Dendritic cell treated with granulocyte-macrophage colony-stimulating factor and Interleukin-4, amounts not matched to agents 40 ng/mL and 50 ng/mL, for 4 days (primary cell): ENCODE results near the gene MARF1.
"Not testable (repeated sequence)": the region's sequence is repeated elsewhere in the genome, so short reads cannot be mapped to it uniquely, and the experiment has no call there.

Experiments
- H3K27ac Mint-ChIP-seq: one replicate; pipeline ENCODE4 v1.8.0; 2022; ENCODE audit warnings: mild to moderate bottlenecking, mixed read lengths
- H3K27me3 Mint-ChIP-seq: one replicate; pipeline ENCODE4 v1.8.0; 2022; ENCODE audit warnings: mild to moderate bottlenecking, mixed read lengths
- H3K36me3 Mint-ChIP-seq: one replicate; pipeline ENCODE4 v1.8.0; 2022; ENCODE audit warnings: low read depth, mixed read lengths
- H3K4me1 Mint-ChIP-seq: one replicate; pipeline ENCODE4 v1.8.0; 2022; ENCODE audit warnings: low read depth, mixed read lengths
- H3K4me3 Mint-ChIP-seq: one replicate; pipeline ENCODE4 v1.8.0; 2022; ENCODE audit warnings: mild to moderate bottlenecking, moderate library complexity, mixed read lengths
- H3K9me3 Mint-ChIP-seq: one replicate; pipeline ENCODE4 v1.8.0; 2022; ENCODE audit warnings: mixed read lengths
- intact Hi-C: fragments of 100-400 bp; cut with micrococcal nuclease; formaldehyde crosslinking; loops from one replicate; pipeline ENCODE4 v1.15.0; 2022

Gene MARF1

DNA sequence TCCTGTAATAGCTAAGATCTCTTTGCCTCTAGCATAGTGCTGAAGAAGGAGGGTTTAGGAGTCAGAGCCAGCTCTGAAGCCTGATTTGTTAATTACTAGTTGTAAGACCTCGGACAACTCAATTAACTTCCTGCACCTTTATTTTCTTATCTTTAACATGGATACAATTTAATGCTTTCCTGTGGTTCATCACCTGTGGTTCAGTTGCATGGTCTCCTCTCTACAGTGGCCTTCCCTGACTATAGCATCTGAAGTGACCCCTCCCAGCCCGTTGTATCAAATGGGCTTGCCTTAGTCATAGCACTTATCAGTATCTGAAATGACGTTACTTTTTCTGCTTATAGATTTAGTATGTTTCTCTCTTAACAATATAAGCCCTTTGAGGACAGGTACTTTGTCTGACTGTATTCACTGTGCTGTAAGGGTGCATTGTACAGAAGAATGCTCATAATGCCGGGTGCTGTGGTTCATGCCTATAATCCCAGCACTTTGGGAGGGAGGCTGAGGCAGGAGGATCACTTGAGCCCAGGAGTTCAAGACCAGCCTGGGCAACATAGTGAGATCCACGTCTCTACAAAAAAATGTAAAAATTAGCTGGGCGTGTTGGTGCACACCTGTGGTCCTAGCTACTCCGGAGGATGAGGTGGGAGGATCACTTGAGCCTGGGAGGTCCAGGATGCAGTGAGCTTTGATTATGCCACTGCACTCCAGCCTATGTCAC is 4.5 kb upstream of the MARF1 start:
- Mint-ChIP-seq H3K4me1 (peaks cover 19% of the 10 kb centered on the region), H3K27me3 (no peaks in the 10 kb centered on the region), H3K27ac (no peak overlapping the region), H3K36me3 (peaks cover 19% of the 10 kb centered on the region), H3K9me3 (no peaks in the 10 kb centered on the region), H3K4me3 (no peak overlapping the region)
- intact Hi-C loops = no loop called here

GRCh38 chr16:15646557-15647293 is 3.8 kb upstream of the MARF1 start:
- Mint-ChIP-seq H3K36me3 (peaks cover 19% of the 10 kb centered on the region), H3K4me1 (peaks cover 23% of the 10 kb centered on the region)
- H3K4me3 Mint-ChIP-seq, H3K27ac Mint-ChIP-seq, H3K9me3 Mint-ChIP-seq, intact Hi-C loops, H3K27me3 Mint-ChIP-seq: not testable (repeated sequence)

DNA sequence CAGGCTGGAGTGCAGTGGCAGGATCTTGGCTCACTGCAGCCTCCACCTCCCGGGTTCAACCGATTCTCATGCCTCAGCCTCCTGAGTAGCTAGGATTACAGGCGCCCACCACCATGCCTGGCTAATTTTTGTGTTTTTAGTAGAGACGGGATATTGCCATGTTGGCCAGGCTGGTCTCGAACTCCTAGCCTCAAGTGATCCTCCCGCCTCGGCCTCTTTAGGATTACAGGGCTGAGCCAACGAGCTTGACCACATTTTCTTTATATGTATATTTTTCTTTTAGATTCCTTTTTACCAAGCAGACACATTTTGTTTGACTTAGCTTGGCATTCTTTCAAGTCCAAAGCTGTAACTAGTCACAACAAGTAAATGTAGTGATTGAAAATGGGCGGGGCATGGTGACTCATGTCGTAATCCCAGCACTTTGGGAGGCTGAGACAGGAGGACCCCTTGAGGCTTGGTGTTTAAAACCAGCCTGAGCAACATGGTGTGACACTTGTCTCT is 2.1 kb upstream of the MARF1 start:
- not testable (repeated sequence) for H3K27ac Mint-ChIP-seq, H3K4me3 Mint-ChIP-seq, H3K9me3 Mint-ChIP-seq, H3K27me3 Mint-ChIP-seq
- Mint-ChIP-seq H3K4me1 (peaks cover 28% of the 10 kb centered on the region), H3K36me3 (peaks cover 15% of the 10 kb centered on the region)
- intact Hi-C loops = loop anchor here (5.0 kb wide), 2 partner anchors 48 to 123 kb away; no protein-coding TSS in a partner anchor

DNA sequence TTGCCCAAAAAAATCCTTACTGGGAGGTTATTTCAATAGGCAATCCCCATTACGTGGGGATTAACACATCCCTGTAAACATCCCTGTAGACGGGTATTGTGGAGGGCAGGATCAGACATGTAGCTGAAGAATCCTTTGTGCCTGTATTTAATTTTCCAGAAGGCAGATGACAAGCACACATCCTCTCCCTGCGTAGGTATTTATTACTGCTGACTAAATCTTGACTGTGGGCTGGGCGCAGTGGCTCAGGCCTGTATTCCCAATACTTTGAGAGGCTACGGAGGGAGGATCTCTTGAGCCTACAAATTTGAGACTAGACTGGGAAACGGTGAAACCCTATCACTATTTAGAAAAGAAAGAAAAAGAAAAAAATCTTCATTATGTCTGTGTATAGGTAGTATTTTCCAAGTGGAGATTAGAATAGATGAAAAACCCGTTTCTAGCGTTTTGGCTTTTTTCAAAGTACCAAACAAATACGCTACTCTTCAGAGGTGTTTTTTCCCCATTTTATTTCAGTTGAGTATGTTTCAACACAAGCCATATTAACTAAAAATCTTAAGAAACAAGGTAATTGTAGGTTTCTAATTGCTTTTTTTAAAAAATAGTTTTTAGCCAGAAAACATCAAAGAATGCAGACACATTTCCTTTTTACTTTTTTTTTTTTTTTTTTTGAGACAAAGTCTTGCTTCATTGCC is 1.5 kb upstream of the MARF1 start:
- H3K27me3 Mint-ChIP-seq = no peaks in the 10 kb centered on the region

DNA sequence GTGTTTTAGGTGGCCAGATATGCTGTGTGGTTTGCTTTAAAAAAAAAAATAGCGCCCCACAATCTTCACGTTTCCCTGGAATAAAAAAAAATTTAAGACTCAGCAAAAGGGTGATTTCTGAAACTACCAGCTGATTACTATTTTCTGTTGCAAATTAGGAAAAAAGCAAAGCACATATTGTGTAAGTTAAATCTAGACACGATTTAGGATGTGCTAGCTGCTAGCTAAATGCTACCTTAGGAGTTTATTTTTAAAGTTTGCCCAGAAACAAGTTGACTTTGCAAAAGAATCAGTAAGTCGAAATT is 944 bp upstream of the MARF1 start:
- H3K27ac Mint-ChIP-seq = peak overlapping the region; percentile 98
- peak overlapping the region; percentile 79 for H3K4me3 Mint-ChIP-seq
- H3K9me3 Mint-ChIP-seq = no peaks in the 10 kb centered on the region
- peaks cover 33% of the 10 kb centered on the region for H3K4me1 Mint-ChIP-seq
- intact Hi-C loops = loop anchor here (2.0 to 5.0 kb wide), 4 partner anchors 29 to 122 kb away; no protein-coding TSS in a partner anchor
- H3K27me3 Mint-ChIP-seq = no peaks in the 10 kb centered on the region
- H3K36me3 Mint-ChIP-seq = peaks cover 25% of the 10 kb centered on the region

More for the DNA sequence above, 1.5 kb upstream of the MARF1 start:
- intact Hi-C loops = loop anchor here (5.0 kb wide), 2 partner anchors 47 to 122 kb away; no protein-coding TSS in a partner anchor
- Mint-ChIP-seq H3K36me3 (peaks cover 20% of the 10 kb centered on the region), H3K27ac (peak overlapping the region; percentile 98), H3K9me3 (no peaks in the 10 kb centered on the region), H3K4me1 (peaks cover 28% of the 10 kb centered on the region), H3K4me3 (no peak overlapping the region)

DNA sequence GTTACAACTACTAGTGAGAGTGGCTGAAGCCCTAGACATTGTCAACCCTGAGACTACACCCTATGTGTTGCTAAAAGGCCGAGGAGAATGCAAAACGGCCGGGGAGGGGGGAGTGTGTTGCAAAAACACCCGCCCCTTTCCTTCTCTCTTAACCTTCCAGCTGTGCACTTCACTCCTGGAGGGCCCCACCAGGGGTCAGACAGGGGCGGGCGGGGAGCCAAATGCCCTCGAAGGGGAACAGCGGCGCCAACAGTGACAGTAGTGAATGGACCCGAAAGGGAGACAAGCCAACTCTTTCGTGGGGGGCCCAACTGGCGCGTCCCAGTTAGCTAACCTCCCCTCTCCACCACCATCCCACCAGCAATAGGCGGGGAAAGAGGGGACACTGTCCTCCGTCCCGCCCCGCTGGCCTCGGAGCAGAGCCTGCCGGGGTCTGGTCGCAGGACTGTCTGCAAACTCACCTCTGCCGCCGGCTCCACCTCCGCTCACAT is 352 bp downstream of the MARF1 start:
- H3K36me3 Mint-ChIP-seq = peaks cover 38% of the 10 kb centered on the region
- H3K27ac Mint-ChIP-seq = peak overlapping the region; percentile 98
- H3K4me1 Mint-ChIP-seq = peaks cover 42% of the 10 kb centered on the region
- H3K9me3 Mint-ChIP-seq = no peaks in the 10 kb centered on the region
- intact Hi-C loops = loop anchor here (2.0 to 5.0 kb wide), 4 partner anchors 30 to 120 kb away; no protein-coding TSS in a partner anchor
- peak overlapping the region; percentile 79 for H3K4me3 Mint-ChIP-seq
- no peaks in the 10 kb centered on the region for H3K27me3 Mint-ChIP-seq

DNA sequence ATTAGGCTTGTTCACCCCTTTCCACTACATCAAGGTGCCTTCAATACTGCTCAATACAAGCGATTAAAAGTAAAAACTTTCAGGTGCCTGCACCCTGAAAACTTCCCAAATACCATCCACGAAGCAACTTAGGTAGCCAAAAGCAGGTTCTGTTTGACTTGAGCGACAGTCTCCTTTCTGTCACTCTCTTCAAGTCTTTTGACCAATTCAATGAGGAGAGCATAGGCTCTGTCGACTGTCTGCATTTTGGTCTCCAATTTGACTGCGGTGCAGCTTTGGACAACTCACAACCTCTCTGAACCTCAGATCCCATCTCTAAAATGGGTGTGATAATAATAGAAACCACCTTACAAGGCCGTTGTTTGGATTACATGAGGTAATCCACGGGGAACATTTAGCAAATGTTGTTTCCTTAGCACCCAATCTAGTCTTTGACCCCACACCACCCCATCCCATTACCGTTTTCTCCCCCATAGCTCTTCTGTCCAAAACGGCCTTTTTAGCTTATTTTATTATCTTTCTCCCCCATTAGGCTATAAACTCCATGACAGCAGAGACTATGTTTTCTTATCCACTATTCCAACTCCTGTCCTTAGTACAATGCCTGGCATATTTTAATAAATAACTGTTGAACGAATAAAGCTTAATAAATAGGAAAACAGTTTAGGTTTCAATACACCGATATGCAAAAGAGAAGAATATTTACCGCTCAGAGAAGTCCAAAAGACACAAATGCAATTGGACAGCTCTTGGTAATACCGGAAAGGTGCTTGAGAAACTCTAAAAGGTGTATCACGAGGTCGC is 999 bp downstream of the MARF1 start:
- H3K9me3 Mint-ChIP-seq = no peaks in the 10 kb centered on the region

GRCh38 chr16:15640966-15641365 is 2.0 kb downstream of the MARF1 start:
- intact Hi-C loops = loop anchor here (5.0 kb wide), 2 partner anchors 44 to 119 kb away; no protein-coding TSS in a partner anchor
- peaks cover 59% of the 10 kb centered on the region for H3K4me1 Mint-ChIP-seq
- H3K27me3 Mint-ChIP-seq = no peaks in the 10 kb centered on the region
- H3K9me3 Mint-ChIP-seq = no peaks in the 10 kb centered on the region
- no peak overlapping the region for H3K27ac Mint-ChIP-seq
- peaks cover 54% of the 10 kb centered on the region for H3K36me3 Mint-ChIP-seq
- H3K4me3 Mint-ChIP-seq = no peak overlapping the region

More for the DNA sequence above, 999 bp downstream of the MARF1 start:
- Mint-ChIP-seq H3K4me1 (peaks cover 49% of the 10 kb centered on the region), H3K4me3 (peak overlapping the region; percentile 79), H3K27ac (peak overlapping the region; percentile 98), H3K36me3 (peaks cover 44% of the 10 kb centered on the region), H3K27me3 (no peaks in the 10 kb centered on the region)
- intact Hi-C loops = loop anchor here (2.0 to 5.0 kb wide), 4 partner anchors 31 to 120 kb away; no protein-coding TSS in a partner anchor

- Mint-ChIP-seq H3K27ac (no peak overlapping the region), H3K36me3 (peaks cover 73% of the 10 kb centered on the region), H3K4me3 (no peak overlapping the region), H3K4me1 (peaks cover 62% of the 10 kb centered on the region), H3K9me3 (no peaks in the 10 kb centered on the region), H3K27me3 (no peaks in the 10 kb centered on the region)
- intact Hi-C loops = no loop called here
These were observed 3.8 kb downstream of the MARF1 start for GRCh38 chr16:15639061-15639568.

- no peaks in the 10 kb centered on the region for H3K9me3 Mint-ChIP-seq
- no peaks in the 10 kb centered on the region for H3K27me3 Mint-ChIP-seq
- intact Hi-C loops = no loop called here
- H3K4me1 Mint-ChIP-seq = peaks cover 57% of the 10 kb centered on the region
- no peak overlapping the region for H3K4me3 Mint-ChIP-seq
- peaks cover 90% of the 10 kb centered on the region for H3K36me3 Mint-ChIP-seq
- peak overlapping the region; percentile 84 for H3K27ac Mint-ChIP-seq
These were observed 6.5 kb downstream of the MARF1 start for GRCh38 chr16:15636392-15636873.

- Mint-ChIP-seq H3K36me3 (peaks cover 95% of the 10 kb centered on the region), H3K27me3 (no peaks in the 10 kb centered on the region), H3K4me1 (peaks cover 52% of the 10 kb centered on the region), H3K9me3 (no peaks in the 10 kb centered on the region), H3K4me3 (no peak overlapping the region), H3K27ac (peak overlapping the region; percentile 84)
- intact Hi-C loops = no loop called here
These were observed 7.0 kb downstream of the MARF1 start for GRCh38 chr16:15635926-15636325.

DNA sequence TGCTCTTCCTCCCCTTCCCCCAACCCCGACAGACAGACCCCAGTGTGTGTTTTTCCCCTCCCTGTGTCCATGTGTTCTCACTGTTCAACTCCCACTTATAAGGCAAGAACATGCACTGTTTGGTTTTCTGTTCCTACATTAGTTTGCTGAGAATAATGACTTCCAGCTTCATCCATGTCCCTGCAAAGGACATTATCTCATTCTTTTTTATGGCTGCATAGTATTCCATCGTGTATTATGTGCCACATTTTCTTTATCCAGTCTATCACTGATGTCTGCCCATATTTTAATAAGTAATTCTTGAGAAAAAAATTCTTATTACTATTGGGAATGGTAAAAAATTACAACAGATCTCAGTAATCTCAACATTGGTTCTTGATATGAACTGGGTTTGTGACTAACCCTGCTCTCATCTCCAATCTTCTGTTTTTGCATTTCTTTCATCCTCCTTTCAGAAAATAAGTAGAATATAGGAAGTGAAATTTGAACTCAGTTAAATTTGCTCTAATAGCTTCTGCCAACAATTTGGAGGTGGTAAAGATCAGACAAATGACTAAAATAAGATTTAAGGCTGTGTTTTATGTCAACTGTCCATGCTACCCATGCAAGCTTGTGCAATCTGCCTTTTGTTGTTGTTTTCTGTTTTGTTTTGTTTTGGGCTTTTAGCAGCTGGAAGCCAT is 11.1 kb downstream of the MARF1 start:
- peaks cover 100% of the 10 kb centered on the region for H3K36me3 Mint-ChIP-seq
- no peaks in the 10 kb centered on the region for H3K27me3 Mint-ChIP-seq
- intact Hi-C loops = no loop called here
- peaks cover 17% of the 10 kb centered on the region for H3K4me1 Mint-ChIP-seq
- no peak overlapping the region for H3K4me3 Mint-ChIP-seq
- no peak overlapping the region for H3K27ac Mint-ChIP-seq
- no peaks in the 10 kb centered on the region for H3K9me3 Mint-ChIP-seq
